ENCODE data around the gene BAHD1.

Gene BAHD1

DNA sequence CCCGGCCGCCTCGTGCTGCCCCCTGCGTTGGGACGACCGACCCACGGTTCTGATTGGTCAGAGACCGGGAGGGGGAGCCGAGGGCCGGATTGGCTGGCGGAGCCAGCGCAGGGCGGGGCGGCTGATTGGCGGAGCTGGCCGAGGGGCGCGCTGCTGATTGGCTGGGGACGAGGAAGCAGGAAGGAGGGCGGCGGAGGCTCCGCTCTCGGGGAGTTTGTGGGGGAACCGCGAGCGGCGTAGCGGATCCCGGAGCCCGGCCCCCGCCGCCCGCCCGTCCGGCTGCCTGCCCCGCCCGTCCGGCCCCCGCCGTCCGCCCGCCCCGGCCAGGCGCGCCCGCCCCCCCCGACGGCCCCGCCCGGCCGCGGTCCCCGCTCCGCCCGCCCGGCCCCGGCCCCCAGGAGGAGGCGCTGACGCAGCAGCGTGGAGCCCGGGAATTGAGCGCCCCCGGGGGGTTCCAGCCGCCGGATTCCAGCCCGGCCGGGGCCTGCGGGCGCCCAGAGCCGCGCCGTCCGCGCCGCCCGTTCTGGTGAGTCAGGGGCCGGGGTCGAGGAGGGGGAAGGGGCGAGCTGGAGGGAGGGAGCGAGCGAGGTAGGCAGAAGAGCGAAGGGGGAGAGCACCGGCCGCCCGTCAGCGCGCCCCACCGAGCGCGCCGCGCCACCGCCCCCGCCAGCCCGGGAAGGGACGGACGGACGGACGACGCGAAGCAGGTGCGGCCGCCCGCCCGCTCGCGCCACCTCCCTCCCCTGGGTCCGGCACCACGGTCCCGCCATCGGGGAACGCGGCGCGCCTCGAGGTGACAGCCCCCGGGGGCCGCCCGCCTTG lies at the start of gene BAHD1:
TSS of gene BAHD1 (plus strand) at position 211 of the 822 bp plus-strand sequence. CDS start 17,512 bp downstream, outside the sequence.
- DNase-seq = peak; percentile 95 to 97
- TF ChIP-seq GATA1 (IDR thresholded peaks at IDR 0.05; ENCODE audit: low read depth, low read length) (no peak), POLR2A (IDR thresholded peaks at IDR 0.05; ENCODE audit: low read length) (no peak)

DNA sequence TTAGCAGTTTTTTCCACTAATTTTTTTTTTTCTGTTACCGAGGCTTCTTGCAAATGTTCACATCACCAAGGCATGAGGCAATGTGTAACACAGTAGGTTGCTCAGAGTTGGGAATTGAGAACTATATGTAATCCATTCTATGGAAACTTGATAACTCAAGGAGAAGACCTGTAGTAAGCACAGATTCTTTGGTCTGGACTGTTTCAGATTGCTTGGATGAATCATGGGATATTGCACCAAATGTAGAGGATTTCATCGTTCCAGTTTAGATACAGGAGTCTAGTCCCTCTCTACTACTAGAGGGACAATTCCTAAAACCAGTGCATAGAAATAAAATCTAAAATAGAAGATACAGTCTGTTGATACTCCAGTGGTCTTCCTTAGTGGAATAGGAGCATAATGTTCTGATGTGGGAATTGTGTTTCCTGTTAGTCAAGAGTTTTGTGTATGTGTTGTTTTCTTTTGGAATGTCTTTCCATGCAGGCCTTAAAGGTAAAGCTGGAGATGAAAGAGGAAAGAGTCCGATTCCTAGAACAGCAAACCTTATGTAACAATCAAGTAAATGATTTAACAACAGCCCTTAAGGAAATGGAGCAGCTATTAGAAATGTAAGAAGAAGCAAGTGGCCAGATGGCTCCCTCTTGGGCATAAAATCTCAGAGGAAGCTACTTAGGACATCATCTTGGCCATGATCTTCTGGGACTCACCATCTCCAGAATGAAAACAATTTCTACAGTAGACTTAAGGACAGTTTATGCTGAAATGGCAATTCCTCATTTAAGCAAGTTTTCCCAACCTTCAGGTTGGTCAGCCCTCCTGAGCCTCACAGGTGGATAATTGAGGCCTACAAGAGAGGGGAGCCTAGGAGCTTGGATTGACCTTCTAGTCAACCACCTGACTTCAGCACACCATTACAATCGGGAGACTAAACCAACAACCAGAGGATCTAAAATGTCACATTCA lies 47.5 kb upstream of the BAHD1 start:
- DNase-seq = no peak
- TF ChIP-seq GATA1 (IDR thresholded peaks at IDR 0.05; ENCODE audit: low read depth, low read length) = no peak
- no peak for TF ChIP-seq POLR2A (IDR thresholded peaks at IDR 0.05; ENCODE audit: low read length)

DNA sequence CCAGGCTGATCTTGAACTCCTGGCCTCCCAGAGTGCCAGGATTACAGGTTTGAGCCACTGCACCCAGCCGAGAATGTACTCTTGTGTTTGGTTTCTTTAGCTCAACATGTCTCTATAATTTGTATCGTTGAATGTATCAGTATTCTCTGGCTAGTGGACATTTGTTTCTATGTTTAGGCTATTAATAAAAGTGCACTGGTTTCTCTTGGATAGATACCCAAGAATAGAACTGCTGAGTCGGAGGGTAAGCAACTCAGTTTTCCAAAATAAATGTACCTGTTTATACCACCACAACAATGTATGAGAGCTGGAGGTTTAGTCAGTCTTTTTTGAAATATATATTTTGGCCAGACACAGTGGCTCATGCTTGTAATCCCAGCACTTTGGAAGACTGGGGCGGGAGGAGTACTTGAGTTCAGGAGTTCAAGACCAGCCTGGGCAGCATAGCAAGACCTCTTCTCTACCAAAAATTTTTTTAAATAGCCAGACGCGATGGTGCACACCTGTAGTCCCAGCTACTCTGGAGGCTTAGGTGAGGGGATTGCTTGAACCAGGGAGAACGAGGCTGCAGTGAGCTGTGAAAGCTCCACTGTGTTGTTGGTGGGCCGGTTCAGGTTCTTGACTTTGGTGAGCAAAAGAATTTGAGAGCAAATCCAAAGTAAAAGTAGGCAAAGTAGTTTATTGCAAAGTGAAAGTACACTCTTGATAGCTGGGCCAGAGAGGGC lies 42.9 kb upstream of the BAHD1 start:
- DNase-seq = no peak
- TF ChIP-seq GATA1 (IDR thresholded peaks at IDR 0.05; ENCODE audit: low read depth, low read length) (no peak), POLR2A (IDR thresholded peaks at IDR 0.05; ENCODE audit: low read length) (no peak)

DNA sequence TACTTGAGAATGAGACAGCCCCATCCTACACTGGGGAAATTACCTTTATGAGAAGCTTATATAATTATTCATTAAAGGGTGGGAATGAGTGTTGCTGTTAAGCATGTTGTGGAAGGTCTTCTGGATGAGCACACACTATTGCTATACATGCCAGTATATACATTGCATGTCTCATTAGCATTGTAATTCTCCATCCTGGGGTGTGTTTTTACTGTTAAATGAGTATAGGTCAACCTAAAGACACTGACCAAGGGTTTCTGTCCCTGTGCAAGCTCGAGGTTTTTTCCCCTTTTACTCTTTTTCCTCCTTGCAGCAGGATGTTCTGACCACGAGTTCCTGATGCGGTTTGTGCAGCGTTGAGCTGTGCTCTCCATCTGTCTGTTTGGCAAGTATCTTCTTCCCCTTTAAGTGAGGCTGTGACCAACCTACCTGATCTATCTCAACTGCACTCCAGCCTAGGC lies 42.3 kb upstream of the BAHD1 start:
- peak in 1 of 2 experiments; percentile 19 for DNase-seq
- TF ChIP-seq POLR2A (IDR thresholded peaks at IDR 0.05; ENCODE audit: low read length) (no peak), GATA1 (IDR thresholded peaks at IDR 0.05; ENCODE audit: low read depth, low read length) (no peak)

DNA sequence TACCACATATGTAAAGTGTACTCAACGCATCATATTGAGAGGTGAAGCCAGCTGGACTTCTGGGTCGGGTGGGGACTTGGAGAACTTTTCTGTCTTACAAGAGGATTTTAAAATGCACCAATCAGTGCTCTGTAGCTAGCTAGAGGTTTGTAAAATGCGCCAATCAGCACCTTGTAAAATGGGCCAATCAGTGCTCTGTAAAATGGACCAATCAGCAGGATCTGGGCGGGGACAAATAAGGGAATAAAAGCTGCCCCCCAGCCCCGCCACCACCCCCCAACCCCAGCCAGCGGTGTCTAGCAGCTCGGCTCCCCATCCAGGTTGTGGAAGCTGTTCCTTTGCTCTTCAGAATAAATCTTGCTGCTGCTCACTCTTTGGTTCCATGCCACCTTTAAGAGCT lies 41.4 kb upstream of the BAHD1 start:
- TF ChIP-seq GATA1 (IDR thresholded peaks at IDR 0.05; ENCODE audit: low read depth, low read length) (no peak), POLR2A (IDR thresholded peaks at IDR 0.05; ENCODE audit: low read length) (no peak)
- peak in 1 of 2 experiments; percentile 31 for DNase-seq

DNA sequence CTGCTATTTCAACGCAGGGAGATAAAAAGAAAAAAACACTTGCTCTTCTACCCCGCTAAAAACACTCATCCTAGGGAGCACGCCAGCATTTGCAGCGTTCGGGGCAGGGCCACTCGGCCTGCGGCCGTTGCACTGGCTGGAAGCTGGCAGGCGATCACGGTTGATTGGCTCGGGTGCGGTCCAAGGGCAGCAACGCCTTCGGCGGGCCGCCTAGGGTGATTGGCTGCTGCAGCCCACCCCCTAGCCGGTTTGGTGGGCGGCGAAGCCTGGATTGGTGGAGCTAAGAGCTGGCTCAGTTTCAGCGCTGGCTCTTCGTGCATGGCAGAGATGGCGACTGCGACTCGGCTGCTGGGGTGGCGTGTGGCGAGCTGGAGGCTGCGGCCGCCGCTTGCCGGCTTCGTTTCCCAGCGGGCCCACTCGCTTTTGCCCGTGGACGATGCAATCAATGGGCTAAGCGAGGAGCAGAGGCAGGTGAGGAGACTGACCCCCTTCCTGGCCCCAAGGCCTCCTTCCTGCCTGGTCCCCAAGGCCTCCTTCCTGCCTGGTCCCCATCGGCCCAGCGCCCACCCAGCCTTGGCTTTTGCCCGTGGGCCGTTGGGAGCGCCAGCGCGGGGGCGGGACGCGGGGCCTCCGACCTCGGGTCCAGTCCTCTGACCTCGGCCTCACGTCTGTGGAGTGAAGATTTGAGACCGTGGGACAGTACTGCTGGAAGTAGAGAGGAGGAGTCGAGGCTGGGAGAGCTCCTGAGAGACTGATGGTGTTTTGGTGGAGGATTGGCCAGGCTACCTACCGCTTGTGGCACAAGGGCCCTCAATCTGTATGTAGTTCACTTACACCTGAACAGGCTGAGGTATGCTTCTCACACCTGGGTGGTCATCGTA lies 35.0 kb upstream of the BAHD1 start, which contains the start of gene IVD:
TSS of gene IVD (plus strand) at position 295 of the 881 bp plus-strand sequence. CDS start at position 328, 33 bp downstream.
- DNase-seq = peak; percentile 95
- TF ChIP-seq GATA1 (IDR thresholded peaks at IDR 0.05; ENCODE audit: low read depth, low read length) = no peak
- TF ChIP-seq POLR2A (IDR thresholded peaks at IDR 0.05; ENCODE audit: low read length) = peak; percentile 93

DNA sequence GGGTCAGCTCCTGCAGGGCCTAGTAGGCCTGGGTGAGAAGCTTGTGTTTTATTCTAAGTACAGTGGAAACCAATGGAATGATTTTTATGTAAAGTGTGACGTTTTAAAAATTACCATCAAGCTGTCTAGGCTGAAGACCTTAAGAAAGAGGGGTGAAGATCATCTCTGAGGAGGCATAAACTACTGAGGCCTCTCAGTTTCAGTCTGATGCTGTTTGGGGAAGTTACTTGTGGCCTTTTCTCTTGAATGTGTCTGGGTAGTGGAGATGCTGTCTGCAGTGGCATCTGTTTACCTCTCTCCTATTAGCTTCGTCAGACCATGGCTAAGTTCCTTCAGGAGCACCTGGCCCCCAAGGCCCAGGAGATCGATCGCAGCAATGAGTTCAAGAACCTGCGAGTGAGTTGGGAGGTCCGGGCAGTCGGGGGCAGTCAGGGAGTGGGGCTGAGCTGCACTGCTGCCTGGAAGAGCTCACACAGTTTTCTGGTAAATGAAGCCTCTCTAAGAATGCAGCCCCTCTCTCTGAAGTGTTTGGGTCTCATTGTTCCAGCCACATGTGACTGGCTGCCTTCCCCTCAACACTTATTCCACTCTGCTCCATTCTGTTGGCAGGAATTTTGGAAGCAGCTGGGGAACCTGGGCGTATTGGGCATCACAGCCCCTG lies 33.3 kb upstream of the BAHD1 start:
- TF ChIP-seq POLR2A (IDR thresholded peaks at IDR 0.05; ENCODE audit: low read length) = no peak
- TF ChIP-seq GATA1 (IDR thresholded peaks at IDR 0.05; ENCODE audit: low read depth, low read length) = no peak
- no peak for DNase-seq

DNA sequence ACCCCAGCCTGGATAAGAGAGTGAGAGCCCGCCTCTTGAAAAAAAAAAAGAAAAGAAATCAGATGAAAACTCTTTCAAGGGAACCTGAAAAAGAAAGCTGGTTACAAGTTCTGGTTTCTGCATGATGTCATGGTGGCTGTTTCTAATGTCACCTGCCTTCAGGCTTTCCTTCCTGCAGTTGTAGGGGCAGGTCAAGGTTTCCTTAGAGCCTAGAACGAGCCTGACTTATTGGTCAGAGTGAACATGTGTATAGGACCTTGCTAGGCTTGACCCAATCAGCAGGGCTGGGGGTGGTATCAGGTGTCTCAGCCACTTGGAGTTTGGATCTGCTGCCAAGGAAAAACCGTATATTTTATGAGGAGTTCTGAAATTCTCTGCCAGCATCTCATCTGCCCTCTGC lies 31.4 kb upstream of the BAHD1 start:
- TF ChIP-seq GATA1 (IDR thresholded peaks at IDR 0.05; ENCODE audit: low read depth, low read length) (no peak), POLR2A (IDR thresholded peaks at IDR 0.05; ENCODE audit: low read length) (no peak)
- no peak for DNase-seq

DNA sequence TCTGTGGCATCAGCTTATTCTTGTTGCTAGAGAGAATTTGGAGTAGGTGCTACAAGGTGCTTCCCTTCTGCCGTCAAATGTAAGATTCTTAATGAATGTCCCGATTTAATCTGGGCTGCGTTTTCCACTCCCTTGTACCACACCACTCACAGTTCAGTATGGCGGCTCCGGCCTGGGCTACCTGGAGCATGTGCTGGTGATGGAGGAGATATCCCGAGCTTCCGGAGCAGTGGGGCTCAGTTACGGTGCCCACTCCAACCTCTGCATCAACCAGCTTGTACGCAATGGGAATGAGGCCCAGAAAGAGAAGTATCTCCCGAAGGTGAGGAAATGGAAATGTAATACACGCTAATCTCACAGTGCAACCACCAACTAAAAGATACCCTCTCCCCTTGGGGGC lies 30.3 kb upstream of the BAHD1 start:
- TF ChIP-seq GATA1 (IDR thresholded peaks at IDR 0.05; ENCODE audit: low read depth, low read length) (no peak), POLR2A (IDR thresholded peaks at IDR 0.05; ENCODE audit: low read length) (no peak)
- DNase-seq = no peak

DNA sequence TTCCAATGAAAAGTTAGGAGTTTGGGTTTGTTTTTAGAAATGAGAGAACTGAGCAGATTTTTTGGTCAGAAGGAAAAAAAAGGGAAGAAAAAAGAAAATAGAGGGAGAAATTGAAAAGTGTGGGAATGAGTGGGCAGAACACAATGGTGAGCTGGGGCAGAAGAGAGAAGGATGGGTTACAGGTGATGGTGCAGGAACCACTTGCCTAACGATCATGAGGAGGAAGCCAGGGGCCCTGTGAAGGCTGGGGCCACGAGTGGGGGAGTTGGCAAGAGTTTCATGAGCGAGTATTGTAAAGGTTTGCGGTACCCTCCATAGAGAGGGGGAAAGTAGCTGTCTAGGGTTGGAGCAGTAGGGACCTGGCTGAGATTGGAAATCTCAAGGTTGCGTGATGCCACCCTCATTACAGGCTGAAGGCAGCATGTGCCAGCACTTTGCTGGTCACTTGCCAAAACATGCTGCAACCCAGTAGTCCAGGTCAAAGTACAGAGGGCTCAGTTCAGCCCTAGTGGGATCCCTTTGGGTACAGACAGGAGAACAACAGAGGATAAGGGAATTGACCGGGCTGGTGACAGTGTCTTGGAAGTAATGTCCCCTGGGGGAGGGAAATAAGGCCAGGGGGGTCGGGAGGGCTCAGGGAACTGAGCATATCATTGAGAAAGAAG lies 28.5 kb upstream of the BAHD1 start:
- DNase-seq = peak in 1 of 2 experiments; percentile 21
- TF ChIP-seq POLR2A (IDR thresholded peaks at IDR 0.05; ENCODE audit: low read length) (no peak), GATA1 (IDR thresholded peaks at IDR 0.05; ENCODE audit: low read depth, low read length) (no peak)

DNA sequence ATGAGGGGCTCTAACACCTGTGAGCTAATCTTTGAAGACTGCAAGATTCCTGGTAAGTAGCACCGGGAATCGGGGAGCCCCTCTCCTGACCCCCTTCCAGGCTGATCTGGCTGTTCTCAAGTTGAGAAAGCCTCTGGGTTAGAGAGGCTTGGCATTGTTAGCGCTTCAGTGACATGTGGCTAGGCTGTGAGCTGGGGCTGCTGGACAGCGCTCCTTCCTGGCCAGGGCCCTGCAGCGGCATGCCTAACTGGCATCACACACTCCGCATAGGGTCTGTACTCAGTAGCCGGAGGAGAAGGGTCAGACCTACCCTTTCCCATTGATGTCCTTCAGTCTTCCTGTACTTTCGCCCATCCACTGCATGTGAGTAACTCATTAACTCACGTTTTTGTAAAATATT lies 27.7 kb upstream of the BAHD1 start:
- DNase-seq = no peak
- TF ChIP-seq GATA1 (IDR thresholded peaks at IDR 0.05; ENCODE audit: low read depth, low read length) (no peak), POLR2A (IDR thresholded peaks at IDR 0.05; ENCODE audit: low read length) (no peak)
